C4-2B (cell line): ENCODE results near the gene C4orf50.

Source experiments
- H3K27ac ChIP-seq: fragments of 450-650 bp; 2 replicates; pipeline ENCODE4 v1.5.1; 2017
- CTCF ChIP-seq: fragments of 450-650 bp; conservative IDR thresholded peaks from 2 replicates; pipeline ENCODE4 v1.5.1; 2017; ENCODE audit warnings: mild to moderate bottlenecking
- ZFX ChIP-seq: fragments of 450-650 bp; IDR thresholded peaks from 2 replicates; pipeline ENCODE4 v1.6.1; 2017

C4orf50 gene

GRCh38 chr4:5905714-5906113, 112.5 kb downstream of the C4orf50 start:
- no peak for TF ChIP-seq ZFX
- TF ChIP-seq CTCF = no peak
- H3K27ac ChIP-seq = no peak overlapping the region

- TF ChIP-seq CTCF = no peak
- no peak overlapping the region for H3K27ac ChIP-seq
These were observed 117.4 kb downstream of the C4orf50 start for GRCh38 chr4:5900844-5901243.

- no peak overlapping the region for H3K27ac ChIP-seq
- no peak for TF ChIP-seq CTCF
- TF ChIP-seq ZFX = no peak
These were observed 118.3 kb downstream of the C4orf50 start for GRCh38 chr4:5899881-5900280.

- no peak overlapping the region for H3K27ac ChIP-seq
- no peak for TF ChIP-seq ZFX
These were observed 118.8 kb downstream of the C4orf50 start for GRCh38 chr4:5899396-5899795.

- TF ChIP-seq ZFX (no peak), CTCF (no peak)
- H3K27ac ChIP-seq = no peak overlapping the region
These were observed 120.6 kb downstream of the C4orf50 start for GRCh38 chr4:5897674-5898073.

GRCh38 chr4:5895287-5895686, 122.9 kb downstream of the C4orf50 start:
- TF ChIP-seq CTCF (no peak), ZFX (no peak)
- H3K27ac ChIP-seq = no peak overlapping the region

- no peak for TF ChIP-seq CTCF
- TF ChIP-seq ZFX = no peak
- H3K27ac ChIP-seq = no peak overlapping the region
These were observed 124.0 kb downstream of the C4orf50 start for GRCh38 chr4:5894266-5894665.

GRCh38 chr4:5893591-5893990, 124.6 kb downstream of the C4orf50 start:
- no peak overlapping the region for H3K27ac ChIP-seq
- no peak for TF ChIP-seq ZFX
- no peak for TF ChIP-seq CTCF
